ELF-1 (cell line): Measurements from ENCODE around the gene MRPL39.
A peak's percentile ranks its signal among the peaks of the same experiment; 100 is the strongest.

Experiments used
- DNase-seq: peaks from one replicate; pipeline ENCODE4 v3.0.0-alpha.2; 2016; ENCODE audit warnings: low read depth, low spot score

Gene MRPL39

DNA sequence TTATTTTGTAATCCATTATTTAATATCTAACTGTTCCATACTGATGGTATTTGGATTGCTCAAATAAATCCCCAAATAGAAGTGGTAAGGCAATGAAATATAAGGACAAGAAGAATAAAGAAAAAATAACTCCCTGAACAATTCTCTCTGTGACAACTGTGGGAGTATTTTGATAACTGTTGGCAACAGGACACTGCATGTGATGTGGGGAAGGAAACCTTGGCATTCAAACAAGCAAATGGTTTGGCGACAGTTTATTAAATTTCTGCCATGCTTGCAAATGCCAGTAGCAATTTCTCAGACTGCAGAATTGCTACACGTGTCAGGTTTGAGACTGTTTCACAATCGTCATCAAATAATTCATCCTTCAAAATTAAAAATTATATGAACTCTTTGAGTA is 8.6 kb upstream of the MRPL39 start:
- no peak for DNase-seq

DNA sequence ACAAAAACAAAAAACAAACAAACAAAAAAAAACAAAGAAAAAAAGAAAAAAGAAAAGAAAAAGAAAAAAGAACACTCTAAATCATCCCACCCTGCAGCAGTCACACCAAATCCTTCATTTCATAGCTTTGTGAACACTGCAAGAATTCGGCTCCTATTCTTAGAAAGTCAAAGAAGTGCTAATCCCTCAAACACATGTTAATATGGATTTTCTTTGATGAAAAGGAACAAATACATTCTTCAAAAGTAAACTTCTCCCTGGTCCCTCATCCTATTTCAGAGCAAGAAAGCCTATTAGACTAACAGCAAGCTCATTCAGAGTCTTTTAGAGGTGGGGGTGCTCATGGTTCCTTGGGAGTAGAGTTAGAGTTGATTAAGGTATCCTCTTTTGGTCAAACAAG is 7.2 kb upstream of the MRPL39 start:
- DNase-seq, result no peak

DNA sequence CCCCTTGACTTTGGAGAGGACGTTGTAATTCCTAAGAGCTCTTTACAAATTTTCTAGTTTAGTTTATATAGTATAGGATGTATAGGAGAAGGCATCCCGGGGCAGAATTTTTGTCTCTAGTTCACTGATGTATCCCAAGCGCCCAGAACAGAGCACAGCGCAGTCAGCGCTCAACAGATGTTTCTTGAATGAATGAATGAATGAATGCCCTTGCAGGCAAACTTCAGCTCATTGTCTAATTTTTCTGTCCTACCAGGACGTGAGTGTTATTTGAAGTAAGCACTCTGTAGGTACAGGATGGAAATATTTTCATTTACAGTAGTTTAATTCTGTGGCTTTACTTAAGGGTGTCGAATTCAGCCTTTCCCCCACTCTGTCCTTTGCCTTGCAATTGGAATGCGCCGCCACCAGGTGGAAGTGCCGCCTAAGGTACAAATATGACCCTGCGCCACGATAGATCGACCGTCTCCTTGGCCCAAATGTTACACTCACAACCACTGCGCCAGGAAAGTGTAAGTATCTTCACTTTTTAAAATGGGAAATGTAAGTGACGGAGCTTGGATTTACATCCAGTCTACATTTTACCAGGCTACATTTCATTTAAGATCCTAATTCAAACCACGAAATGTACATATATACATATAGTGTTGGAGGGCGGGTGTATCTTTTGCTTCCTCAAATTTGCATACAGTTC is 910 bp upstream of the MRPL39 start:
- DNase-seq, result peak; percentile 87

DNA sequence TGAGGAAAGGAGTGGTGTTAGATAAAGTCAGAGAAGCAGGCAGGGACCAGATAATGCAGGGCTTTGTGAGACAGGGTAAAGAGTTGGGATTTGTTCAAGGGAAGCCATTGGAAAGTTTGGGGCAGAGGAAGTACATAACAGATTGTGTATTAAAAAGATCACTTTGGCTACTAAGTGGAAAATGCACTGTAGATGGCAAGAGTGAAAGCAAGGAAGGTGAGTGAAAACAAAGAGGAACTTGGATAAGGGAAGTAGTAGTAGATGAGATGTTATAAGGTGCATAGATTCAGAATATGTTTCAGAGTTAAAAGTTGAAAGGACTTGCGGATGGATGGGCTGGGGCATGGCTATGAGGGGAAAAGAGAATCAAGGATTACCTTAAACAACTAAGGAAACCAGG is 17.4 kb downstream of the MRPL39 start:
- DNase-seq, result no peak

DNA sequence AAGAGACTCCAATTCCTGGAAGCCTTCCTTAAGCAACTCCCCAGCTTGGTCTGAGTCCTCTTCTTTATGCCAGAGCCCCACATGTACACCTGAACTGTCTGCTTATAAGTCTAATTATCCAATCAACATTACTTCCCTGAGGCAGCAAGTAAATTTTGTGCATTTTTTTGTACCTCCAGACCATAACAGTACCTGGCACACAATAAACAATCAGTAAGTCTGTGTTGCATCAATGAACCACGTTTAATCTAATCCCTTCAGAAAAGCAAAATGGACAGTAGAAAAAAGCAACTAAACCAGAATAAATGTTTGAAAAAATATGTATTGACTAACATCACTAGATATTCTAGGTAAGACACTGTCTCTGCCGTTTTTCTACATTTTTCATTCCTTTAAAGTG is 20.5 kb downstream of the MRPL39 start:
- no peak for DNase-seq

DNA sequence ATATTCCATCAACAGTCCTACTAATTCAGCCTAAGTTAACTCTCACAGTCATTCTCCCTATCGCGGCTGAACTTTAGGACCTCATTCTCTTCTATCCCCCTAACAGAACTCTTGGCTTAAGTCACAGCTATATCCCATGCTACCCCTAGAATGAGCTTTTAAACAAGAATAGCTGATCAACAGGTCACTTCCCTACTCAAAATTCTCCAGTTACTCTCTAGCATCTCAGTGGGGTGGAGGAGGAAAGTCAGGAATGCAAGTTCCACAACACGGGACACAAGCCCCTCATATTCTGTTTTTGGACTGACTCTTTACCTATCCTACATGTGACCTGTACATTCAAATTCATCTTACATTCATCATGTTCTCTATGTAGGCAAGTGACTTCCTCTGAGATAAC is 21.0 kb downstream of the MRPL39 start:
- DNase-seq, result no peak

DNA sequence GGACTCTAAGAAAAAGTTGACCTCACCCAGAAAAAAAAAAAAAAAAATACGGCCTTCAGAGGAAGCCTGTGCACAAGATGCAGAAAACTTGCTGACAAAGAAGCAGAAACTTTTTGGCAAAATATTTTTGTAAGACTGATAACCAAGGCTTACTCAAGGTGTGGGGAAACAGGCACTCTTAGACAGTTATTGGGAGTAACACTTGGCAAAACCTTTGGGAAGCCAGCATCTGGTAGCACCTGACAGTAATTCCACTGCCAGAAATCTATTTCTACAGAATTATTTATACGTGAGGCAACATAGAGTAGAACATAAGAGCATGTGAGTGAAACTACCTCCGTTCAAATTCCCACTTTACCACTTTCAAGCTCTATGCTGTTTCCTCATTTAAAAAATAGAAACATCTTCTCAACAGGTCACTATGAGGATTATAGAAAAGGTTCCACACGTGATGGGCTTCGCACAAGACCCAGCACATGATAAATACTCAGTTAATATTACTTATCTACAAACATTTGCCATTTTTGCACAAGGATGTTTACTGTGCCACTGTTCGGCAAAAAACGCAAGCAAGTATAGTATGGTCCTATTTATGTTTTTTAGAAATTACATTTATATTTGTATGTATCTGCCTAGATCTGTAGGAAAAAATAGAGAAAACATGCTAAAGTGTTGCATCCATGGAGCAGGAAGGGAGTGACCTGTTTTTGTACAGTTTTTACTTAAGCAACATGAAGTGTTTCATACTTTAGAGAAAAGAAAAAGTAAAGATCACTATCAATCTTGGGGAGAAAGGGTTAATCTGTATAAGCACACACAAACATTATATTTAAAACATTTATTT is 22.2 kb downstream of the MRPL39 start:
- DNase-seq, result no peak

DNA sequence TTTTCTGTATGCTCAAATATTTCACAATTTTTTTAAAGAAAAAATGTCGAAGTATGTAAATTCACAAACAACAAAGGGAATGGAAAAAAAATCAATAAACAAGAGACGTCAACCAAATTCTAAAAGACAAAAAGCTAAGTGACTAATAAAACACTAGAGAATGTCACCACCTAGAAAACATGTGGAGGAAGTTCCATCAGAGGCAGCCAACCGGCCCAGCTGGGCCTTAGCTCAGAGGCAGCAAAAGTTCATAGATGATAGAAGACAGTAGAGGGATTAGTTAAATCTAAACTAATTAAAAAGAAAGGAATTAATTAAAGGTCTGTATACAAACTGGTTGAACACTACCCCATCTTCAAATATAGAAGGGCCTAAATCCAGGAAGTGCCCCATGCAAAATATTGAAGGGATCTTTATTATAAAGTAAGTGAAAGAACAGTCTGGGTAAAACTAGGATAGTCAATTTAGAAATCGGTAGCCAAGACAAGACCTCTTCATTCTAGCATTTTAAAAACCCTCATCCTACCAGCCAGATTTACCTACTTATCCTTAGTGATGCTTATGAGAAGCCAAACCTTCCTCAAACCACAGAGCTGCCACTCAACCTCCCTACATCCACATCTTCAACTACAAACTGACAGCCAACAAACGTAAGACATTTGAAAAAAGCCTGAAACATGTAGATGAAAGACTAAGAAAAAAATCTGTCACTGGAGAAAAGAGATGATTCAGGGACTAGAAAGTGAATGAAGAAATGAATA is 23.7 kb downstream of the MRPL39 start:
- DNase-seq, result no peak

DNA sequence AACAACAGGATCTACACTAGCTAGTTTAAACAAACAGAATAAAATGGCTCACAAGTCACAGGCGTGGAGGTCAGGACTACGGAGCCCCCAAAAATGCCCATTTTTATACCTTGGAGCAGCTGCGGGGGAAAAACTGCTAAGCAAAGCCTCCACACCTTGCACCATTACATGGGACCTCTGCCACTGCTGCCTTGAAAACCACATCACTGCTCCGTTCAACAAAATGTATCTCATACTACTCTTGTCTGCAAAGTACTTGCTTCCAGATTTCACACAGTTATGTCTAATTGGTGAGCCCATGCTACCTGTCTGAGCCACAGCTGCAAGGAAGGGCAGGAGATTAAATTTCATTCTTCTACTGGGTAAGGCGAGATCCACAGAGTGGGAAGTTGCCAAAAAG is 24.4 kb downstream of the MRPL39 start:
- DNase-seq, result no peak

DNA sequence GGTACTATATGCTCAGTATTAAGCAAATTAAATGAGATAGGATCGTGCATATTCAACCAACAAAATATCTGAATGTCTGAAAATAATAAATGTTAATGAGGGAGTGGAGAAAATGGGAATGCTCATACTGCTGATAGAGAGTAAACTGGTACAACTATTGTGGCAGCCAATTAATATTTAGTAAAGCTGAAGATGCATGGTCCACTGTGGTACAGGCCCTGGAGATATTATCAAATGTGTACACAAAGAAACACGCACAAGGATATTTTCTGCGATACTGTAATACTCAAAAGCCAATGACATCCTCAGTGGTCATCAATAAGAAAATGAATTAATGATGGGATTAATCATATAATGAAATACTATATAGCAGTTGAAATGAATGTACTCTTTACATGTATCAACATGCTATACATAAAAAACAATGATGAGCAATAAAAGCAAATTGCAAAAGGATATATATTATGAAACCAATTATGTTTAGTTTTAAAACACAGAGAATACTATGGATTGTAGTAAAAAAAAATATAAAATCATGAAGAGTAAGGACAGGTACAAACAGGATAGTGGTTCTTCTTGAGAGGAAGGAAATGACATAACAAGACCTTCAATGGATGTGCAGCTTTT is 25.0 kb downstream of the MRPL39 start:
- no peak for DNase-seq

DNA sequence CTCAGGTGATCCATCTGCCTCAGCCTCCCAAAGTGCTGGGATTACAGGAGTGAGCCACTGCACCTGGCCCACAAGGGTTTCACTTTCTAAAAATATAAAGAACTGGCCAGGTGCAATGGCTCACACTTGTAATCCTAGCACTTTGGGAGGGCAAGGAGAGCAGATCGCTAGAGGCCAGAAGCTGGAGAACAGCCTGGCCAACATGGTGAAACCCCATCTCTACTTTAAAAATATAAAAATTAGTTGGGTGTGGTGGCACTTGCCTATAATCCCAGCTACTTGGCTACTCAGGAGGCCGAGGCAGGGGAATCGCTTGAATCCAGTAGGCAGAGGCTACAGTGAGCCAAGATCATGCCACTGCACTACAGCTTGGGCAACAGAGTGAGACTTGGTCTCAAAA is 25.7 kb downstream of the MRPL39 start:
- DNase-seq, result no peak

DNA sequence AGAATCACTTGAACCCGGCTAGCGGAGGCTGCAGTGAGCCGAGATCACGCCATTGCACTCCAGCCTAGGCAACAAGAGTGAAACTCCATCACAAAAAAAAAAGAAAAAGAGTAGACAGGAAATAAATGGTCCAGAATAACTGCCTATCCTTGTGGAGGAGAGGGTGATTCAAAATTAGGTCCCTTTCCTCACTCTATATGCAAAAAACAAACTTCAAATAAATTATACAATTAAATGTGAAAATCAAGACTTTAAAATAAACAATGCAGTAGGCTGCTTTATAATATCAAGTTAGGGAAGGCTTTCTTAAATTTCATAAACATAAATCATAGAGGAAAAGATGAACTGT is 26.4 kb downstream of the MRPL39 start:
- DNase-seq, result no peak

DNA sequence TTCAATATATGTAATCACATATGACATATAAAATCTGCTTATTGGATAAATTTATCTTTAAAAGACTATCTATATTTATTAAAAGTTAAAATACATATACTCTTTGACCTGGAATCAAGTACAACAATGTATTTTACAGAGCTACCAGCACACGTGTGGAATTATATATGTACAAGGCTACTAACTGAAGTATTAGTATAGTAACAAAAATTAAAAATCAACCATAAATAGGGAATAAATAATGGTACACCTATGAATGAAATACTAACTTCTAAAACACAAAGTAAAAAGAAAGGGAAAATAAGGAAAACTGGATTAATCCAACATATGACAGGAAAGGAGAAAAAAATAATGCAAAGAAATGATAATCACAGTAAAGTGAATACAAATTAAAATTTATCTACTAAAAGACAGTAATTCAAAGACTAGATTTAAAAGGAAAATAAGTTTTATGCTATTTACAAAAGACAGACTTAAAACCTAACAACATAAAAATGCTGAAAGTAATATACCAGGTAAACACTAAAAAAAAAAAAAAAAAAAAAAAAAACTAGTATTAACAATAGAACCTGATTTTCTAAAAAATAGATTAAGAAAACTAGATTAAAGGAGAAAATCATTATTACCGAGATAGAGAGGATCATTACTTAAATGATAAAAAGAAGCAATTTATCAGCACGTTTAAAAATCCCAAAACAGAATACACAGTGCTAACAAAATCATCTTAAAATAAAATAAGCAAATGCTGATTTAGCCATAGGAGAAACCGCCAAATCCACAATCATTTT is 27.9 kb downstream of the MRPL39 start:
- no peak for DNase-seq

DNA sequence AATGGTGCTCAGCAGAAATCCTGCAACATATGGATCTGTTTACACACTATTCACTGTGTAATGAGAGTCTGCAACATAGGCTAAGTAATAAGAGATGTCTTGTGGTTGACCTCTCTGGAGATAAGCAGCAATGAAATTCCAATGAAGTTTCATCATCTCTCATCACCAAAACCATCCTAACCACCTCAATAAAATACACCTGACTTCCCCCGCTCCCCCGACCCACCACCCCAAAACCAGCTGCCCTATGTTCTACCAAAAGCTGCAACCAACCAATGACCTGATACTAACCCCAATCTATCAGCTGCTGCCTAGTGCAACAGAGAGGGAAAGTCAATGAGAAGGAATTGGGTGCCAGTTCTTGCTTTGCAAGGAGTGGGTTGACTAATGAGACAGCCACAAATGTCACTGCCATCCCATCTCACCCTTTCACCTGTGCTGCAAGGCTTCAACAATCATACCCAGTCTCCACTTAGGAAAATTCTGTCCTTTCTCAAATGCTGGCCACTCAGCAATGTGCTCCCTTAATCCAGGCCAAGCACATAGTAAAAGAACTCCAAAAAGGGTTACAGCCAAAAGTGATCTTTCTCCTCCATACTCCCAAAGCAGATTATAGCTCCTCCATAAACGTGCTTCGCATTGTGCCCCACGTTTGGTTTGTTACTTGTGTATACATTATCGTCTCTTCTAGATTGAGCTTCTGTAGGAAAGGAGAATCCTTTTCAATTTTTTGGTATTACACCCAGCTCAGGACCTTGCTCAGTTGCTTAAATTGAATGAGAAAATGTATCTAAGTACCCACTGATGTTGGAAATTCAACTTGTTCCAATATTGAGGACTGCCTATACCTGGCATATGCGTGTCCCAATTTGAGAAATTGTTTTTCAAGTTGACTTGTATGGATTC is 29.0 kb downstream of the MRPL39 start:
- no peak for DNase-seq

DNA sequence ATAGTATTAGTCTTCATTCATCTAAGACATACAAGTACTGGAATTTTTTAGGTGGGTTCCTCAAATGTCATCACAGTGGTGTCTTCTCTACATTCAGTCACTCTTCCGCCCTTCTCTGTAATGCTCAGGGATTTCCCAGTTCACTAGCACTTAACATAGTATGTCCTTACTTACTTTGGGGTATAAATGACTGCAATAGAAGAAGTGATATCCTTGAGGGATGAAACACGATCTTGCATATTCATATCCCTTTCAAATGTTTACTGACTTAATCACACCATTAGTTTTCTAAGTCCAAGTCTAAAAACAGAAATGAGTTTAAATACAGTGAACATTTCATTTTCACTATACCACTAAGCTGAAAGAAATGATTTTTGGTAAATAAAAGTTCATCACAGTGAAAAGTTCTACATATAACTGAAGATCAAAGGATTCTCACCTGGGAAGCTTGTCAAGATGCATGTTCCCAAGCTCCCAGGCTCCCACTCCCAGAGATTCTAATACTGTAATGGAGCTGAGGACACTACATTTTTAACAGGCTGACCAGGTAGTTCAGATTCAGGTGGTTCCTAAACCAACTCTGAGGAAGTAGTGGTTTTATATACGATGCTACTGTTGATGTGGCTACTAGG is 29.7 kb downstream of the MRPL39 start:
- DNase-seq, result no peak

DNA sequence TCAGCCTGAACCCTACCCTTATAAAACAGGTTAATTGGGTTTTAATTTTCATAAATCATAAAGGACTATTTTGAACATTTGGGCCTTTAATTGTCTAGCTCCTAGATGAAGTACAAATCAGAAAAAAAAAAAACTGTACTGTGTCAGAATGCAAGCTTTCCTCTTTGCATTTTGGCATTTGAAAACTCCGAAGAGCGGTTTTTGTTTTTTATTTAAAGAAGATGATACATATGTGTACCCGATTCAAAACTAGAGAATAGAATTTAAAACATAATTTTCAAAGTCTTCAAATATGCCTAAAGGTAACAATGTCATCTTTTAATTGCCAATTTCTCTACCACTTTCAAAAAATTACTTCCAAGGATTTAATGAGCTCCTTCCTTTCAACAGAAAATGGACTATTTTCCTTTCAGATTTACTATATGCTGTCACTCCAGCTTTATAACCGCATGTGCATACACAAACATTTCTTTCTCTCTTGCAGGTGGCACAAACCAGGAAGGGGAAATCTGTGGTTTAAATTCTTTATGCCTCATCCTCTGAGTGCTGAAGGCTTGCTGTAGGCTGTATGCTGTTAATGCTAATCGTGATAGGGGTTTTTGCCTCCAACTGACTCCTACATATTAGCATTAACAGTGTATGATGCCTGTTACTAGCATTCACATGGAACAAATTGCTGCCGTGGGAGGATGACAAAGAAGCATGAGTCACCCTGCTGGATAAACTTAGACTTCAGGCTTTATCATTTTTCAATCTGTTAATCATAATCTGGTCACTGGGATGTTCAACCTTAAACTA is 33.7 kb downstream of the MRPL39 start:
- no peak for DNase-seq

DNA sequence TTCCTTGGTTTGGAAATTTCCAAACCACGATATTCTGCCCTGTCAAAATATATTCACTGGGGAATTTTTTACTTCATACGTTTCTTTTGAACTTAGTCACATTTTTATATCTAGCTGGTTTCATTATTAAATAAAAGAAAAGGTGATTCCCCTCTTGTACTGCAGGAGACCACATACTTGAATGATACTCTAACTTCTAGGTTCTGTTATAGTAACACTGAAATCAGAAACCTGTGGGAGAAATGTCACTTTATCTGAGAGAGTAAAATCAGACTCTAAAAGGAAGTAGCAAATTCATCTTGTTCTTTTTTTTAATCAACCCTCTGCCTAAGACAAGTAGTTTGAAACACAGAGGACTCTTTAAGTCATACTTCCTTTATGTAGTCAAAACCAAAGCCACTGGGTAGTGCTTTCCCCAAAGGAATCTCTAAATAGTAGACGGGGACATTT is 34.4 kb downstream of the MRPL39 start:
- DNase-seq, result no peak

DNA sequence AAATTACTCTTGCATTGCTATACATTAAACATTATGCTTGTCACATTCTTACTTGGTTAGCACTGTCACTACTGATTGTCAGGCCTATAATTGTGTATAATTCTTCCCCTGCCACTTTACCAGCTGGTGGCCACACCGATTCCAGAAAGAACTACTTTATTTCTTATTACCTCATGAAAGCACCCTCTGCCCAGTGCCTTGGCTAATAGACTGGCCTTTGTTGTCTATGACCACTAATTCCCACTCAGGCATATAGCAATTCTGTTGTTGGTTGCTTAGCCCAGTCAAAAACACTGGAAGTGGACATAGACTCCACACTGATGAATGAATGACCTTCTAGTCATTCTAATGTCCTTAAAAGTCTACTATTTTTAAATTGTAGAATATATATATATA is 35.6 kb downstream of the MRPL39 start:
- no peak for DNase-seq

DNA sequence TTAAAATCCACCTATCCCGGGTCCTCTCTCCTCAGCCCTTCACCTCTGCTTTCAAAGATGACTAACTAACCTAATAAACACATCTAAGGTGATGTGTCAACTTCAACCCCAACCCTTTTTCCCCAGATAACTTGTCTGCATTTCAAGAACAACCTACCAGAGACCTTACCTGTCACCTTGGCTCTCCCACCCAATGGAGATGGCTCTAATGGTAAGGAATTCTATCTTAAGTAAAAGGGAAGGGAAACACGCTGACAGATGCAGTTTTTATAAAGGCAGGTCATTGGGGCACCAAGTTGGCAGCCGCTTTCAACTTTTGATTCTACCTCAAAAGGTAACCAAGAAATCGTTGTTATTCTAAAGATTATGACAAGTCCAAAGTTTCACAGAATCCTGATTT is 37.6 kb downstream of the MRPL39 start:
- no peak for DNase-seq
